Neuronal stem cell (in vitro differentiated cells): ENCODE measurements around the gene ADARB1.

Experiments used
- DNase-seq: peaks from one replicate; pipeline ENCODE4 v3.0.0-alpha.2; 2013; ENCODE audit warnings: low spot score
- H2AFZ ChIP-seq: one replicate; pipeline ENCODE4 v1.6.1; 2013; ENCODE audit warnings: mild to moderate bottlenecking, low read length, inconsistent platforms
- H2AK5ac ChIP-seq: 2 replicates; pipeline ENCODE4 v1.6.1; 2013; ENCODE audit warnings: low read depth, mild to moderate bottlenecking, inconsistent platforms, low read length, moderate library complexity, mixed read lengths
- H2BK120ac ChIP-seq: 2 replicates; pipeline ENCODE4 v1.6.1; 2013; ENCODE audit warnings: low read depth, mild to moderate bottlenecking, inconsistent platforms, low read length, moderate library complexity, mixed read lengths
- H2BK12ac ChIP-seq: one replicate; pipeline ENCODE4 v1.6.1; 2013; ENCODE audit warnings: low read length, inconsistent platforms
- H2BK15ac ChIP-seq: 2 replicates; pipeline ENCODE4 v1.6.1; 2013; ENCODE audit warnings: mild to moderate bottlenecking, low read length, inconsistent platforms, mixed read lengths
- H2BK5ac ChIP-seq: one replicate; pipeline ENCODE4 v1.6.1; 2013; ENCODE audit warnings: inconsistent platforms, mild to moderate bottlenecking, low read length, moderate library complexity
- H3K14ac ChIP-seq: one replicate; pipeline ENCODE4 v1.6.1; 2013; ENCODE audit warnings: low read length, inconsistent platforms
- H3K18ac ChIP-seq: 2 replicates; pipeline ENCODE4 v1.6.1; 2013; ENCODE audit warnings: low read length, inconsistent platforms
- H3K23ac ChIP-seq: 2 replicates; pipeline ENCODE4 v1.6.1; 2013; ENCODE audit warnings: low read depth, mild to moderate bottlenecking, mixed read lengths, low read length, inconsistent platforms; ENCODE audit not compliant: poor library complexity
- H3K27ac ChIP-seq: replicated peaks from 3 replicates; pipeline ENCODE4 v1.5.1; 2013; ENCODE audit warnings: low read length, inconsistent platforms
- H3K27me3 ChIP-seq, 3 experiments: 2 replicates each; pipeline ENCODE4 v1.6.1; 2013; ENCODE audit warnings: low read length in 3 of 3, mild to moderate bottlenecking in 2 of 3, inconsistent platforms in 1 of 3, low read depth in 1 of 3, mixed read lengths in 1 of 3, moderate library complexity in 1 of 3; ENCODE audit not compliant: control insufficient read depth in 3 of 3, insufficient read depth in 3 of 3
- H3K36me3 ChIP-seq, 2 donors: replicated peaks in 1 of 2; 2 replicates each; pipeline ENCODE4 v1.6.1; 2013; ENCODE audit warnings: low read length in 2 of 2; ENCODE audit not compliant: control insufficient read depth in 2 of 2, insufficient read depth in 2 of 2
- H3K4ac ChIP-seq: 2 replicates; pipeline ENCODE4 v1.6.1; 2013; ENCODE audit warnings: inconsistent platforms, mild to moderate bottlenecking, low read length, moderate library complexity
- H3K4me1 ChIP-seq, 2 donors: 1 replicate in 1 of 2; 2 replicates in 1 of 2; pipeline ENCODE4 v1.6.1; 2013; ENCODE audit warnings: low read length in 2 of 2, low read depth in 1 of 2; ENCODE audit not compliant: control insufficient read depth in 2 of 2, insufficient read depth in 1 of 2
- H3K4me2 ChIP-seq: one replicate; pipeline ENCODE4 v1.6.1; 2013; ENCODE audit warnings: mild to moderate bottlenecking, low read length, inconsistent platforms; ENCODE audit not compliant: insufficient read depth, poor library complexity, severe bottlenecking
- H3K4me3 ChIP-seq, 2 donors: 2 replicates each; pipeline ENCODE4 v1.5.1; 2013; ENCODE audit warnings: low read length in 2 of 2, mild to moderate bottlenecking in 2 of 2, inconsistent platforms in 1 of 2, moderate library complexity in 1 of 2
- H3K79me1 ChIP-seq: one replicate; pipeline ENCODE4 v1.6.1; 2013; ENCODE audit warnings: low read depth, mild to moderate bottlenecking, inconsistent platforms, low read length, moderate library complexity
- H3K9ac ChIP-seq: one replicate; pipeline ENCODE4 v1.6.1; 2013; ENCODE audit warnings: mild to moderate bottlenecking, low read depth, low read length, inconsistent platforms; ENCODE audit not compliant: poor library complexity
- H3K9me3 ChIP-seq, 2 donors: replicated peaks in 1 of 2; 2 replicates each; pipeline versions ENCODE3 to v1.6.1; 2013; ENCODE audit warnings: low read length in 2 of 2, mild to moderate bottlenecking in 2 of 2, inconsistent platforms in 1 of 2, low read depth in 1 of 2, mixed read lengths in 1 of 2, moderate library complexity in 1 of 2; ENCODE audit not compliant: control insufficient read depth in 2 of 2, insufficient read depth in 1 of 2
- H4K8ac ChIP-seq: one replicate; pipeline ENCODE4 v1.6.1; 2013; ENCODE audit warnings: low read depth, mild to moderate bottlenecking, inconsistent platforms, low read length, moderate library complexity
- H4K91ac ChIP-seq: one replicate; pipeline ENCODE4 v1.6.1; 2013; ENCODE audit warnings: low read length, low read depth, mild to moderate bottlenecking, inconsistent platforms; ENCODE audit not compliant: poor library complexity
- WGBS, 2 donors: extraction: QIAGEN DNeasy Blood & Tissue Kit; methylation state at CpG; one replicate each; pipeline ENCODE4 v1.1.7; 2013; ENCODE audit warnings: missing lambda C conversion rate in 2 of 2, mixed read lengths in 1 of 2; ENCODE audit not compliant: insufficient read length in 2 of 2, insufficient replicate concordance in 1 of 2; ENCODE audit errors: extremely low coverage in 2 of 2; 5-methylcytosine and 5-hydroxymethylcytosine counted together

Gene ADARB1

DNA sequence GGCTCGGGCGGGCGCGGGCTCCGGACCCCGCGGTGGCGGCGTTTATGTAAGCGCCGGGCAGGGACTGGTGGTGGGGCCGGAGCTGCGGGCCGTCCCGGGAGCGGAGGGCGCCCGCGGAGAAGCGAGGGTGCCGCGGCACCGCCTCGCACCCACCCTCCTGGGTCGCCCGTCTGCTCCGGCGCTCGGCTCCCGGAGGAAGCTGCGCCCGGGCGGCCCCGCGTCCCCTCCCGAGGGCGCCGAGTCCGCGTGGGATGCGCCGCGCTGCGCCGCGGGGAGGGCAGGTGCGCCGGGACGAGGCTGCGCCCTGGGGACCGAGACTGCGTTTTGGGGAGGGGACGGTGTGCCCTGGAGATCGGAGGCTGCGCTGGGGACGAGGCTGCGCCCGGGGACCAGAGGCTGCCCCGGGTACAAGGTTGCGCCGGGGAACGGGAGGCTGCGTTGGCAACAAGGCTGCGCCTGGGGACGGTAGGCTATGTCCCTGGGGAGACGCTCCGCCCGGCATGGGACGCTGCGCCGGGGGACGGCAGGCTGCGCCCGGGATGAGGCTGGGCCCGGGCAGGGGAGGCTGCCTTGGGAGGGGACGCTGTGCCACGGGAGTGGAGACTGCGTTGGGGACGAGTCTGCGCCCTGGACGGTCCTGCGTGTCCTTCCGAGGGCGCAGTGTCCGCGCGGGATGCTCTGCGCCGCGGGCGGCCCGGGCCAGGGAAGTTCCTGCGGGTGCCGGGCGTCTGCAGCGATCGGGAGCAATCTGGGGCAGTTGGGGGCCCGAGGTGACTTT lies 627 bp downstream of the ADARB1 start:
- WGBS, 2 donors: no CpG with 5 or more reads among the region's 98 CpGs
- H3K23ac ChIP-seq: peak overlapping the region; percentile 78
- H3K36me3 ChIP-seq: no peaks in the 10 kb centered on the region
- no peak overlapping the region for H2AK5ac ChIP-seq
- peaks cover 4 to 5% of the 10 kb centered on the region in 2 donors for H3K4me1 ChIP-seq
- no peaks in the 10 kb centered on the region for H3K9me3 ChIP-seq
- peak; percentile 39 for DNase-seq
- H3K4ac ChIP-seq: no peak overlapping the region
- H3K4me2 ChIP-seq: peak overlapping the region; percentile 99
- H3K18ac ChIP-seq: peak overlapping the region; percentile 81
- peak overlapping the region; percentile 66 for H3K27ac ChIP-seq
- peak overlapping the region; percentile 68 to 88 for H3K4me3 ChIP-seq
- peaks cover 4% of the 10 kb centered on the region for H3K79me1 ChIP-seq
- H4K8ac ChIP-seq: no peak overlapping the region
- no peak overlapping the region for H2BK15ac ChIP-seq
- no peak overlapping the region for H2BK120ac ChIP-seq
- H2BK12ac ChIP-seq: no peak overlapping the region
- no peak overlapping the region for H4K91ac ChIP-seq
- H3K27me3 ChIP-seq: peaks cover 2 to 12% (median 12%) of the 10 kb centered on the region in 3 experiments
- H3K9ac ChIP-seq: peak overlapping the region; percentile 98
- H2AFZ ChIP-seq: peak overlapping the region; percentile 89
- no peak overlapping the region for H2BK5ac ChIP-seq
- peak overlapping the region; percentile 43 for H3K14ac ChIP-seq

DNA sequence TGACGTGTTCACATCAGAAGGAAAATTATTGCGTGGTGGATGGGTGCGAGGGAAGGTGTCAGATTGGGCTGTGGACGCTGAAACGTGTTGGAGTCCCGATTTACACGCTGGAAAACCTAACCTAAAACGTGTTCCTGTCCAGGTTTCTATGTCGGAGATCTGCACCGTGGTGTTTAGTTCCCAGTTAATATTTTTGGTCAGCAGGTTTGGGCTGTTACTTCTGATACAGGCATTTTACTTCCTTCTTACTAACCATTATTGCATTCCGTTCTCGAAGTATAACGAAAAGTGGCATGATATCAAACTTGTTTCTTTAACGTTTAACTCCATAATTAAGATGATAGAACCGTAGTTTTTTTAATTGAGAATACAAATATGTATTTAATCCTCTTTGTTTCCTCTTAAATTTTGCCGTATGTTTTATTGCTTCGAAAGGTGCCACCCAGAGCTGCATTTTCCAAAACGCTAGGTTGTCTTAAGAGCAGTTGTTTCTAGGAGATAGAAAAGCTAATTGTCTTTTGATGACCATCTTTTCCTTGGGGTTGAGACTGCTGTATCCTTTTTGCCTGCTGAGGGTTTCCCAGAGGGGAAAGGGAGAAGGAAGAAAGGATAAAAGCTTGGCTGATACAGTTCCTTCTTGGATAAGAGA lies 1.3 kb downstream of the ADARB1 start:
- WGBS, 2 donors: no CpG with 5 or more reads among the region's 18 CpGs
- H2BK120ac ChIP-seq: no peak overlapping the region
- H3K9ac ChIP-seq: no peak overlapping the region
- H3K4me2 ChIP-seq: peak overlapping the region; percentile 99
- H3K4me3 ChIP-seq: peak overlapping the region; percentile 68 to 88
- no peak overlapping the region for H3K27ac ChIP-seq
- H3K23ac ChIP-seq: peak overlapping the region; percentile 78
- peak overlapping the region; percentile 81 for H3K18ac ChIP-seq
- H2BK5ac ChIP-seq: no peak overlapping the region
- peaks cover 4% of the 10 kb centered on the region for H3K79me1 ChIP-seq
- peaks cover 4 to 5% of the 10 kb centered on the region in 2 donors for H3K4me1 ChIP-seq
- no peak overlapping the region for H2BK12ac ChIP-seq
- no peak for DNase-seq
- H3K4ac ChIP-seq: no peak overlapping the region
- no peak overlapping the region for H4K91ac ChIP-seq
- no peaks in the 10 kb centered on the region for H3K9me3 ChIP-seq
- H3K36me3 ChIP-seq: no peaks in the 10 kb centered on the region
- peaks cover 2 to 12% (median 12%) of the 10 kb centered on the region in 3 experiments for H3K27me3 ChIP-seq
- no peak overlapping the region for H4K8ac ChIP-seq
- H2AK5ac ChIP-seq: no peak overlapping the region
- H2AFZ ChIP-seq: peak overlapping the region; percentile 89
- H2BK15ac ChIP-seq: no peak overlapping the region
- H3K14ac ChIP-seq: no peak overlapping the region

- H3K9me3 ChIP-seq: no peaks in the 10 kb centered on the region
- no peak overlapping the region for H2BK12ac ChIP-seq
- H4K8ac ChIP-seq: no peak overlapping the region
- no peak overlapping the region for H3K23ac ChIP-seq
- H3K36me3 ChIP-seq: no peaks in the 10 kb centered on the region
- no peak overlapping the region for H3K18ac ChIP-seq
- H3K4me3 ChIP-seq: no peak overlapping the region
- H3K4me1 ChIP-seq: peaks cover 4 to 5% of the 10 kb centered on the region in 2 donors
- DNase-seq: no peak
- no peak overlapping the region for H3K14ac ChIP-seq
- no peak overlapping the region for H3K4ac ChIP-seq
- no peak overlapping the region for H4K91ac ChIP-seq
- H3K27ac ChIP-seq: no peak overlapping the region
- no peak overlapping the region for H3K9ac ChIP-seq
- H2BK120ac ChIP-seq: no peak overlapping the region
- H2AK5ac ChIP-seq: no peak overlapping the region
- no peak overlapping the region for H3K4me2 ChIP-seq
- H2BK15ac ChIP-seq: no peak overlapping the region
- no CpG with 5 or more reads among the region's 8 CpGs for WGBS, 2 donors
- peaks cover 2 to 12% (median 12%) of the 10 kb centered on the region in 3 experiments for H3K27me3 ChIP-seq
- H3K79me1 ChIP-seq: peaks cover 4% of the 10 kb centered on the region
- no peak overlapping the region for H2BK5ac ChIP-seq
- H2AFZ ChIP-seq: no peak overlapping the region
Observed at GRCh38 chr21:45076245-45076711, 1.9 kb downstream of the ADARB1 start.

GRCh38 chr21:45078371-45078770 lies 4.0 kb downstream of the ADARB1 start:
- H3K9me3 ChIP-seq: no peaks in the 10 kb centered on the region
- no peak overlapping the region for H4K91ac ChIP-seq
- H3K79me1 ChIP-seq: peaks cover 4% of the 10 kb centered on the region
- no peak overlapping the region for H3K4me3 ChIP-seq
- H4K8ac ChIP-seq: no peak overlapping the region
- H3K36me3 ChIP-seq: no peaks in the 10 kb centered on the region
- WGBS, 2 donors: no CpG with 5 or more reads among the region's 5 CpGs
- no peak overlapping the region for H2BK5ac ChIP-seq
- H3K27me3 ChIP-seq: peaks cover 2 to 12% (median 12%) of the 10 kb centered on the region in 3 experiments
- no peak overlapping the region for H3K14ac ChIP-seq
- H3K4ac ChIP-seq: no peak overlapping the region
- H2BK120ac ChIP-seq: no peak overlapping the region
- no peak overlapping the region for H3K9ac ChIP-seq
- no peak overlapping the region for H2AFZ ChIP-seq
- H3K18ac ChIP-seq: no peak overlapping the region
- no peak for DNase-seq
- no peak overlapping the region for H3K4me2 ChIP-seq
- no peak overlapping the region for H3K27ac ChIP-seq
- no peak overlapping the region for H2AK5ac ChIP-seq
- peaks cover 4 to 5% of the 10 kb centered on the region in 2 donors for H3K4me1 ChIP-seq
- H2BK15ac ChIP-seq: no peak overlapping the region
- no peak overlapping the region for H3K23ac ChIP-seq
- H2BK12ac ChIP-seq: no peak overlapping the region
